NCI-H82 treated with DMSO at 0.1 percent for 48 hours (cell line): Measurements from ENCODE around the gene ITPR1.

Source experiments
- DNase-seq: peaks from one replicate; lab custom pipeline; 2025; ENCODE audit not compliant: unreplicated experiment; lab: John Stamatoyannopoulos, UW

The ITPR1 gene

GRCh38 chr3:4564928-4565586 lies 71.9 kb downstream of the ITPR1 start:
- no peak for DNase-seq

GRCh38 chr3:4565809-4566501 lies 72.8 kb downstream of the ITPR1 start:
- DNase-seq = no peak

- no peak for DNase-seq
These were observed 75.7 kb downstream of the ITPR1 start for GRCh38 chr3:4568841-4569240.

- no peak for DNase-seq
These were observed 77.9 kb downstream of the ITPR1 start for GRCh38 chr3:4570840-4571621.

GRCh38 chr3:4571690-4572334 lies 78.7 kb downstream of the ITPR1 start:
- DNase-seq = no peak

- no peak for DNase-seq
These were observed 80.0 kb downstream of the ITPR1 start for GRCh38 chr3:4573153-4573552.

- DNase-seq = no peak
These were observed 81.3 kb downstream of the ITPR1 start for GRCh38 chr3:4574426-4574965.

GRCh38 chr3:4575381-4575780 lies 82.2 kb downstream of the ITPR1 start:
- DNase-seq = no peak

GRCh38 chr3:4577721-4578120 lies 84.6 kb downstream of the ITPR1 start:
- DNase-seq = no peak

GRCh38 chr3:4580346-4581123 lies 87.4 kb downstream of the ITPR1 start:
- no peak for DNase-seq

- DNase-seq = no peak
These were observed 87.9 kb downstream of the ITPR1 start for GRCh38 chr3:4581124-4581424.

- no peak for DNase-seq
These were observed 88.3 kb downstream of the ITPR1 start for GRCh38 chr3:4581498-4581897.

GRCh38 chr3:4581920-4582611 lies 88.9 kb downstream of the ITPR1 start:
- DNase-seq = no peak

GRCh38 chr3:4582624-4583023 lies 89.5 kb downstream of the ITPR1 start:
- DNase-seq = no peak

- DNase-seq = no peak
These were observed 90.3 kb downstream of the ITPR1 start for GRCh38 chr3:4583416-4583815.

GRCh38 chr3:4584456-4585249 lies 91.5 kb downstream of the ITPR1 start:
- no peak for DNase-seq

- no peak for DNase-seq
These were observed 93.2 kb downstream of the ITPR1 start for GRCh38 chr3:4586381-4586780.

GRCh38 chr3:4587061-4587837 lies 94.1 kb downstream of the ITPR1 start:
- DNase-seq = no peak

GRCh38 chr3:4587838-4588105 lies 94.6 kb downstream of the ITPR1 start:
- DNase-seq = no peak
